SK-N-SH (cell line): Measurements from ENCODE around the gene SLC30A2. TPM values are rescaled to one million over a fixed set of nuclear protein-coding genes. Genes with fewer than 3 reads are reported as not detected.

Source experiments
- CTCF ChIA-PET: fragments of 300-600, 350-600 bp; formaldehyde crosslinking; extraction: SDS; loops from one replicate; lab custom pipeline; 2021; lab: Yijun Ruan, JAX
- POLR2A ChIA-PET: fragments of 350-600 bp; sonication (Branson Sonifier 250); formaldehyde crosslinking; extraction: SDS; loops from one replicate; lab custom pipeline; 2020; ENCODE audit warnings: antibody characterized with exemption, inconsistent platforms; lab: Yijun Ruan, JAX
- DNase-seq: peaks from one replicate; pipeline ENCODE4 v3.0.0; 2012
- H2AFZ ChIP-seq: fragments of 200-600 bp; sonication (generic); 2 replicates; pipeline ENCODE4 v1.8.1; 2016; ENCODE audit warnings: antibody characterized with exemption, mild to moderate bottlenecking, low read depth
- H3F3A ChIP-seq: fragments of 200-600 bp; sonication (generic); replicated peaks from 2 replicates; pipeline ENCODE3; 2016; ENCODE audit warnings: antibody characterized with exemption, mild to moderate bottlenecking; ENCODE audit not compliant: insufficient read depth
- H3K27ac ChIP-seq, 2 experiments: fragments of 200-500 bp in 1 of 2; fragments of 200-600 bp in 1 of 2; sonication (Bioruptor generic) in 1 of 2; sonication (generic), shearing (Covaris generic) in 1 of 2; 2 replicates each; pipeline versions ENCODE4 v1.5.1 to v1.6.1; 2014 to 2016; ENCODE audit warnings: low read depth in 2 of 2, inconsistent platforms in 1 of 2, low read length in 1 of 2, mild to moderate bottlenecking in 1 of 2, mixed read lengths in 1 of 2
- H3K27me3 ChIP-seq: fragments of 200-600 bp; sonication (generic), shearing (Covaris generic); 2 replicates; pipeline ENCODE4 v1.6.1; 2016; ENCODE audit warnings: mixed run types; ENCODE audit not compliant: insufficient read depth
- H3K36me3 ChIP-seq, 2 experiments: fragments of 200-500 bp in 1 of 2; fragments of 200-600 bp in 1 of 2; sonication (Bioruptor generic) in 1 of 2; sonication (generic) in 1 of 2; replicated peaks in 1 of 2; 2 replicates each; pipeline versions ENCODE3 to v1.5.1; 2014 to 2016; ENCODE audit warnings: low read length in 1 of 2, mild to moderate bottlenecking in 1 of 2; ENCODE audit not compliant: insufficient read depth in 2 of 2, control insufficient read depth in 1 of 2
- H3K4me1 ChIP-seq, 2 experiments: fragments of 200-500 bp in 1 of 2; fragments of 200-600 bp in 1 of 2; sonication (Bioruptor generic) in 1 of 2; sonication (generic), shearing (Covaris generic) in 1 of 2; 2 replicates each; pipeline versions ENCODE4 v1.5.1 to v1.6.1; 2014 to 2016; ENCODE audit warnings: low read depth in 1 of 2, low read length in 1 of 2, mixed run types in 1 of 2; ENCODE audit not compliant: insufficient read depth in 2 of 2, control insufficient read depth in 1 of 2
- H3K4me2 ChIP-seq: fragments of 200-600 bp; sonication (generic), shearing (Covaris generic); 2 replicates; pipeline ENCODE4 v1.6.1; 2017; ENCODE audit warnings: mixed run types
- H3K4me3 ChIP-seq, 2 experiments: fragments of 200-500 bp in 1 of 2; fragments of 200-600 bp in 1 of 2; sonication (Bioruptor generic) in 1 of 2; sonication (generic), shearing (Covaris generic) in 1 of 2; 2 replicates each; pipeline versions ENCODE4 v1.5.1 to v1.8.1; 2014 to 2016; ENCODE audit warnings: low read depth in 2 of 2, inconsistent platforms in 1 of 2, low read length in 1 of 2, mild to moderate bottlenecking in 1 of 2, mixed read lengths in 1 of 2, moderate library complexity in 1 of 2
- H3K79me2 ChIP-seq: fragments of 200-600 bp; sonication (generic); 2 replicates; pipeline ENCODE4 v1.8.1; 2017; ENCODE audit warnings: mild to moderate bottlenecking; ENCODE audit not compliant: insufficient read depth
- H3K9ac ChIP-seq: fragments of 200-600 bp; sonication (generic); 2 replicates; pipeline ENCODE4 v1.6.1; 2017; ENCODE audit warnings: mixed run types
- H3K9me2 ChIP-seq: fragments of 200-600 bp; sonication (generic); 2 replicates; pipeline ENCODE4 v1.6.1; 2017; ENCODE audit warnings: mixed run types
- H3K9me3 ChIP-seq: fragments of 200-600 bp; sonication (generic); 2 replicates; pipeline ENCODE4 v1.6.1; 2017; ENCODE audit warnings: mixed run types, mild to moderate bottlenecking, moderate library complexity
- H4K20me1 ChIP-seq: fragments of 200-600 bp; sonication (generic); 2 replicates; pipeline ENCODE4 v1.6.1; 2017; ENCODE audit warnings: mild to moderate bottlenecking, mixed run types; ENCODE audit not compliant: insufficient read depth
- CHD2 ChIP-seq: fragments of 150-350 bp; IDR thresholded peaks from 2 replicates; pipeline ENCODE4 v1.6.1; 2018; ENCODE audit warnings: low read length; ENCODE audit not compliant: partially characterized antibody
- CTCF ChIP-seq: fragments of 200-600 bp; sonication (generic); IDR thresholded peaks from 2 replicates; pipeline ENCODE4 v1.6.1; 2017; ENCODE audit warnings: antibody characterized with exemption, mild to moderate bottlenecking, moderate library complexity
- ELF1 ChIP-seq: IDR thresholded peaks from 2 replicates; pipeline ENCODE4 v1.4.0; 2012
- GABPA ChIP-seq: IDR thresholded peaks from 2 replicates; pipeline ENCODE4 v1.4.0; 2012; ENCODE audit warnings: low read depth, mild to moderate bottlenecking
- MEF2A ChIP-seq: IDR thresholded peaks from 2 replicates; pipeline ENCODE4 v1.4.0; 2012; ENCODE audit warnings: low read depth, borderline replicate concordance
- MXI1 ChIP-seq: IDR thresholded peaks from 2 replicates; pipeline ENCODE4 v1.6.1; 2012; ENCODE audit warnings: mild to moderate bottlenecking, low read depth, low read length, improper control_type of control experiment
- PBX3 ChIP-seq: IDR thresholded peaks from 2 replicates; pipeline ENCODE4; 2012
- SIN3A ChIP-seq: IDR thresholded peaks from 2 replicates; pipeline ENCODE4 v1.6.1; 2012; ENCODE audit warnings: low read depth, mild to moderate bottlenecking, low read length, moderate library complexity, borderline replicate concordance
- TEAD4 ChIP-seq: IDR thresholded peaks from 2 replicates; pipeline ENCODE4 v1.4.0; 2012; ENCODE audit warnings: mild to moderate bottlenecking, borderline replicate concordance; ENCODE audit not compliant: insufficient read depth
- ZBTB33 ChIP-seq: IDR thresholded peaks from 2 replicates; pipeline ENCODE4 v1.4.0; 2012; ENCODE audit warnings: low read depth, borderline replicate concordance
- whole genome bisulfite sequencing: methylation state at CpG from one replicate; pipeline ENCODE4 v1.1.6; 2017; ENCODE audit warnings: low lambda C conversion rate; 5-methylcytosine and 5-hydroxymethylcytosine counted together
- polyA plus RNA-seq, 3 experiments: library from polyadenylated mRNA; depleted of rRNA; stranded (reverse); fragments of >200 nt; gene quantifications; 2 replicates each; pipeline ENCODE4 v1.2.3, GENCODE V29; 2012
- TF ChIP-seq, protein P1 (sequence below): IDR thresholded peaks from 2 replicates; pipeline ENCODE4 v1.4.0; 2012; ENCODE audit warnings: low read depth

The SLC30A2 gene
- polyA plus RNA-seq, 1 of the 3 experiments (the other 2 are of a cell fraction): not detected

- H3K27me3 ChIP-seq: peaks cover 31% of the 10 kb centered on the region
Measured at GRCh38 chr1:26075421-26076144, 29.7 kb upstream of the SLC30A2 start.

More at GRCh38 chr1:26075421-26076144, 29.7 kb upstream of the SLC30A2 start:
- DNase-seq: no peak
- Histone ChIP-seq H3K27ac (no peak overlapping the region), H3K4me3 (no peak overlapping the region), H3K9me2 (no peaks in the 10 kb centered on the region), H3K36me3 (no peaks in the 10 kb centered on the region), H4K20me1 (no peaks in the 10 kb centered on the region), H3K4me1 (peaks cover 0 to 3% of the 10 kb centered on the region in 2 experiments; a peak in 1 of 4 replicates), H3K79me2 (no peaks in the 10 kb centered on the region), H3F3A (no peaks in the 10 kb centered on the region)
- CTCF ChIA-PET: no interaction called here
- TF ChIP-seq SIN3A (no peak), TEAD4 (no peak), ELF1 (no peak), CTCF (no peak), MXI1 (no peak), PBX3 (no peak), MEF2A (no peak), CHD2 (no peak), GABPA (no peak), ZBTB33 (no peak)
- TF ChIP-seq, protein P1, sequence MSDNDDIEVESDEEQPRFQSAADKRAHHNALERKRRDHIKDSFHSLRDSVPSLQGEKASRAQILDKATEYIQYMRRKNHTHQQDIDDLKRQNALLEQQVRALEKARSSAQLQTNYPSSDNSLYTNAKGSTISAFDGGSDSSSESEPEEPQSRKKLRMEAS: no peak
- TF ChIP-seq, all 33 proteins: peak for 0
- Histone ChIP-seq H3K9ac (no peak overlapping the region), H3K4me2 (no peak overlapping the region), H3K9me3 (no peaks in the 10 kb centered on the region), H2AFZ (no peak overlapping the region)
- POLR2A ChIA-PET: no interaction called here
- WGBS: 43% methylated on average over 2 of the region's 3 CpGs
